ENCODE results near the gene KCNIP3. TPM values are rescaled to one million over a fixed set of nuclear protein-coding genes. Genes with fewer than 3 reads are reported as not detected.

Gene KCNIP3
- polyA plus RNA-seq, 1 of the 3 experiments (the other 2 are of a cell fraction): 0.97 TPM

- TF ChIP-seq, protein P1, sequence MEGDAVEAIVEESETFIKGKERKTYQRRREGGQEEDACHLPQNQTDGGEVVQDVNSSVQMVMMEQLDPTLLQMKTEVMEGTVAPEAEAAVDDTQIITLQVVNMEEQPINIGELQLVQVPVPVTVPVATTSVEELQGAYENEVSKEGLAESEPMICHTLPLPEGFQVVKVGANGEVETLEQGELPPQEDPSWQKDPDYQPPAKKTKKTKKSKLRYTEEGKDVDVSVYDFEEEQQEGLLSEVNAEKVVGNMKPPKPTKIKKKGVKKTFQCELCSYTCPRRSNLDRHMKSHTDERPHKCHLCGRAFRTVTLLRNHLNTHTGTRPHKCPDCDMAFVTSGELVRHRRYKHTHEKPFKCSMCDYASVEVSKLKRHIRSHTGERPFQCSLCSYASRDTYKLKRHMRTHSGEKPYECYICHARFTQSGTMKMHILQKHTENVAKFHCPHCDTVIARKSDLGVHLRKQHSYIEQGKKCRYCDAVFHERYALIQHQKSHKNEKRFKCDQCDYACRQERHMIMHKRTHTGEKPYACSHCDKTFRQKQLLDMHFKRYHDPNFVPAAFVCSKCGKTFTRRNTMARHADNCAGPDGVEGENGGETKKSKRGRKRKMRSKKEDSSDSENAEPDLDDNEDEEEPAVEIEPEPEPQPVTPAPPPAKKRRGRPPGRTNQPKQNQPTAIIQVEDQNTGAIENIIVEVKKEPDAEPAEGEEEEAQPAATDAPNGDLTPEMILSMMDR (IDR thresholded peaks at IDR 0.05): no peak
- TF ChIP-seq GABPA (IDR thresholded peaks at IDR 0.05; ENCODE audit: low read depth) (no peak), MXI1 (IDR thresholded peaks at IDR 0.05; ENCODE audit: low read depth, low read length) (no peak), PBX3 (IDR thresholded peaks at IDR 0.05) (no peak), NFIC (IDR thresholded peaks at IDR 0.05; ENCODE audit: borderline replicate concordance) (no peak), RCOR1 (IDR thresholded peaks at IDR 0.05; ENCODE audit: low read length) (no peak), SMC3 (IDR thresholded peaks at IDR 0.05; ENCODE audit: low read depth, low read length) (no peak)
Measured at GRCh38 chr2:95277246-95277906, 19.8 kb upstream of the KCNIP3 start (continued).

DNA sequence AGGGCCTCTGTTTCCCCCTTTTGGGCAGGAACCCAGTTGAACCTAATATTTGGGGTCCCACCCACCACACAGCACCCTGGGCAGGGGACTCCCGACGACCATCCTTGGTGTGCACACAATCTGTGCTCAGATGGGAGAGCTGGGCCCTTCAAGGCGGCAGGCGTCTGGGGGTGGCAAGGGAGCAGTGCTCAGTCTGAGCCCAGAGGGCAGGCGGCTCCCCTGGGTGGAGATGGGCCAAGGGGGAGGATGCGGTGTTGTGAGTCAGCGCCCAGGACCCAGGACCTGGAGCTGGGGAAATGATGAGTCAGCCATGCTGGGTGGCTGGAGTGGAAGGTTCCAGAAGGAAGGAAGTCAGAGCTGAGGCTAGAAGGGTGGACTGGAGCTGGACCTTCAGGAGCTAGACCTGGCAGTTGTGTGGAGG, 19.1 kb upstream of the KCNIP3 start:
- 67% methylated on average over 6 of the region's 7 CpGs for WGBS (ENCODE audit: low lambda C conversion rate)
- no peak overlapping the region for H3K4me2 ChIP-seq

More for the DNA sequence above, 19.1 kb upstream of the KCNIP3 start:
- CTCF ChIA-PET: interaction anchor here (0.8 to 1.5 kb wide), 3 partner anchors 18 to 47 kb away, joined by 3 to 4 read pairs (median 3); no protein-coding TSS in a partner anchor
- TF ChIP-seq USF2 (IDR thresholded peaks at IDR 0.05; ENCODE audit: borderline replicate concordance, low read depth, low read length): no peak
- TF ChIP-seq JUND (IDR thresholded peaks at IDR 0.05): no peak
- peak; percentile 31; the same call in 1 of the 2 replicates for TF ChIP-seq FOSL2 (IDR thresholded peaks at IDR 0.05; ENCODE audit: borderline replicate concordance, low read depth)
- no peak overlapping the region for H3K4me3 ChIP-seq (ENCODE audit: low read depth in 2 of 2, low read length in 1 of 2)
- DNase-seq: no peak
- no peaks in the 10 kb centered on the region for H3K79me2 ChIP-seq (ENCODE audit: insufficient read depth)
- H3K27ac ChIP-seq (ENCODE audit: low read depth in 2 of 2, low read length in 1 of 2): no peak overlapping the region
- H3K27me3 ChIP-seq (ENCODE audit: insufficient read depth): no peaks in the 10 kb centered on the region
- no peaks in the 10 kb centered on the region for H3K9me3 ChIP-seq
- H2AFZ ChIP-seq (ENCODE audit: low read depth): no peak overlapping the region
- H3K9ac ChIP-seq: no peak overlapping the region
- H3K4me1 ChIP-seq (ENCODE audit: control insufficient read depth in 1 of 2, insufficient read depth in 2 of 2, low read depth in 1 of 2, low read length in 1 of 2): no peaks in the 10 kb centered on the region
- no peaks in the 10 kb centered on the region for H3K9me2 ChIP-seq
- no peaks in the 10 kb centered on the region for H3F3A ChIP-seq (replicated peaks; ENCODE audit: insufficient read depth)
- H3K36me3 ChIP-seq (replicated peaks in 1 of 2; ENCODE audit: control insufficient read depth in 1 of 2, insufficient read depth in 2 of 2, low read length in 1 of 2): no peaks in the 10 kb centered on the region
- no peaks in the 10 kb centered on the region for H4K20me1 ChIP-seq (ENCODE audit: insufficient read depth)
- POLR2A ChIA-PET: no interaction called here
